Neural cell (in vitro differentiated cells): ENCODE measurements around the gene NAP1L2. TPM values are rescaled to one million over a fixed set of nuclear protein-coding genes. Genes with fewer than 3 reads are reported as not detected.

Source experiments
- H2AFZ ChIP-seq: fragments of 200-600, 300-800 bp; sonication (generic), shearing (Covaris generic); 2 replicates; pipeline ENCODE4 v1.6.0; 2014; ENCODE audit warnings: low read depth, mild to moderate bottlenecking, antibody characterized with exemption, low read length, moderate library complexity
- H3F3A ChIP-seq: fragments of 200-600 bp; shearing (Covaris generic); 2 replicates; pipeline ENCODE4 v1.6.1; 2016; ENCODE audit warnings: mild to moderate bottlenecking, moderate library complexity, mixed read lengths, antibody characterized with exemption, low read length; ENCODE audit not compliant: insufficient read depth, poor library complexity, severe bottlenecking
- H3K27ac ChIP-seq: fragments of 200-600, 300-800 bp; sonication (generic), shearing (Covaris generic); 2 replicates; pipeline ENCODE4 v1.5.1; 2014; ENCODE audit warnings: mild to moderate bottlenecking, low read length, moderate library complexity
- H3K27me3 ChIP-seq: fragments of 300-800, 200-600 bp; sonication (generic), shearing (Covaris generic); 2 replicates; pipeline ENCODE4 v1.6.0; 2014; ENCODE audit warnings: mild to moderate bottlenecking, low read depth, low read length, moderate library complexity; ENCODE audit not compliant: insufficient read depth
- H3K36me3 ChIP-seq: fragments of 300-800, 200-600 bp; sonication (generic), shearing (Covaris generic); 2 replicates; pipeline ENCODE4 v1.5.1; 2014; ENCODE audit warnings: mild to moderate bottlenecking, antibody characterized with exemption, low read length, moderate library complexity; ENCODE audit not compliant: insufficient read depth
- H3K4me2 ChIP-seq: fragments of 300-800, 200-600 bp; sonication (generic), shearing (Covaris generic); 2 replicates; pipeline ENCODE4 v1.6.0; 2014; ENCODE audit warnings: mild to moderate bottlenecking, low read length
- H3K4me3 ChIP-seq: fragments of 300-800, 200-600 bp; sonication (generic), shearing (Covaris generic); 2 replicates; pipeline ENCODE4 v1.5.1; 2014; ENCODE audit warnings: mild to moderate bottlenecking, low read length, moderate library complexity
- H3K79me2 ChIP-seq: fragments of 200-600 bp; shearing (Covaris generic); replicated peaks from 2 replicates; pipeline ENCODE4 v1.6.0; 2014; ENCODE audit warnings: mild to moderate bottlenecking, low read length, moderate library complexity; ENCODE audit not compliant: insufficient read depth
- H3K9ac ChIP-seq: fragments of 300-800, 200-600 bp; sonication (generic), shearing (Covaris generic); 2 replicates; pipeline ENCODE4 v1.6.1; 2016; ENCODE audit warnings: mild to moderate bottlenecking, low read length, mixed read lengths
- H3K9me2 ChIP-seq: fragments of 200-600 bp; shearing (Covaris generic); 2 replicates; pipeline ENCODE4 v1.6.1; 2016; ENCODE audit warnings: mild to moderate bottlenecking, low read length, mixed read lengths; ENCODE audit not compliant: insufficient read depth
- H3K9me3 ChIP-seq: fragments of 200-600, 300-800 bp; sonication (generic), shearing (Covaris generic); 2 replicates; pipeline ENCODE4 v1.6.1; 2016; ENCODE audit warnings: mild to moderate bottlenecking, mixed run types, low read length, moderate library complexity, mixed read lengths
- H4K20me1 ChIP-seq: fragments of 200-600 bp; shearing (Covaris generic); 2 replicates; pipeline ENCODE4 v1.6.1; 2016; ENCODE audit warnings: mild to moderate bottlenecking, mixed run types; ENCODE audit not compliant: insufficient read depth
- EP300 ChIP-seq: fragments of 450-650 bp; conservative IDR thresholded peaks from 2 replicates; pipeline ENCODE4 v1.6.1; 2014; ENCODE audit warnings: antibody characterized with exemption, mild to moderate bottlenecking, moderate library complexity; ENCODE audit not compliant: poor library complexity, severe bottlenecking
- EZH2 ChIP-seq: fragments of 200-600, 300-800 bp; shearing (Covaris generic), sonication (generic); IDR thresholded peaks from 2 replicates; pipeline ENCODE4 v1.6.1; 2014; ENCODE audit warnings: antibody characterized with exemption, low read length, borderline replicate concordance, mild to moderate bottlenecking; ENCODE audit not compliant: insufficient read depth, poor library complexity, severe bottlenecking
- MXI1 ChIP-seq: fragments of 450-650 bp; conservative IDR thresholded peaks from 2 replicates; pipeline ENCODE4 v1.6.1; 2014; ENCODE audit warnings: antibody characterized with exemption, mild to moderate bottlenecking; ENCODE audit not compliant: poor library complexity, severe bottlenecking
- POLR2AphosphoS5 ChIP-seq: IDR thresholded peaks from 2 replicates; pipeline ENCODE4 v1.6.1; 2012
- RAD21 ChIP-seq: fragments of 450-650 bp; conservative IDR thresholded peaks from 2 replicates; pipeline ENCODE4 v1.6.1; 2014; ENCODE audit warnings: antibody characterized with exemption, mild to moderate bottlenecking, moderate library complexity
- REST ChIP-seq: IDR thresholded peaks from 2 replicates; pipeline ENCODE4 v1.6.1; 2012; ENCODE audit warnings: borderline replicate concordance
- SMC3 ChIP-seq: fragments of 450-650 bp; conservative IDR thresholded peaks from 2 replicates; pipeline ENCODE4 v1.6.1; 2014; ENCODE audit warnings: antibody characterized with exemption, mild to moderate bottlenecking, moderate library complexity; ENCODE audit not compliant: poor library complexity
- TAF1 ChIP-seq: IDR thresholded peaks from 2 replicates; pipeline ENCODE4 v1.6.1; 2012; ENCODE audit warnings: low read depth
- polyA plus RNA-seq: library from polyadenylated mRNA; depleted of rRNA; stranded (reverse); fragments of >200 nt; gene quantifications from 2 replicates; pipeline ENCODE4 v1.2.3, GENCODE V29; 2014
- TF ChIP-seq, protein P1 (sequence below): fragments of 450-650 bp; IDR thresholded peaks from 2 replicates; pipeline ENCODE4 v1.5.1; 2014; ENCODE audit warnings: antibody characterized with exemption, mild to moderate bottlenecking, moderate library complexity; ENCODE audit not compliant: poor library complexity, severe bottlenecking

The NAP1L2 gene
- polyA plus RNA-seq, 1 donor from 2014 or later = 62.9 TPM

DNA sequence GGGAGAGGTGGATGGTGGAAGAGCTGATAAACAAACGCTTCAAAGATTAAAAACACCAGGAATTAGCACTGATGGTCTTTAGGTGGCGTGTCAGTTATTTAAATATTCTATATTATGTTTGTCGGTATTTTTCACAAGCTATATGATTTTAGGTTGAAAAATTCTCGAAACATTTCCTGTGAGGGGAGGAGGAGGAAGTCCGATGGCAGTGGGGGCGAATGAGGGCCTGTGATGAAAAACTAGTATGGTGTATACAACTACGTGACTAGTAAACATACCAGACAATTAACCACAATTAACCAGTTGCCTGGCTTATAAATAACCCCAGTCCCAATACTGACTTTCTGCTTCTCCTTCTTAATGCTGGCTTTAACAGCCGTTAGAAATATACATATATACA, 595 bp upstream of the NAP1L2 start:
- no peaks in the 10 kb centered on the region for H3K9me3 ChIP-seq
- H3K27me3 ChIP-seq = no peaks in the 10 kb centered on the region
- peaks cover 8% of the 10 kb centered on the region for H3K79me2 ChIP-seq
- no peaks in the 10 kb centered on the region for H3K36me3 ChIP-seq
- no peaks in the 10 kb centered on the region for H3K9me2 ChIP-seq
- peak overlapping the region; percentile 86 for H3K27ac ChIP-seq
- TF ChIP-seq MXI1 = no peak
- no peak for TF ChIP-seq POLR2AphosphoS5
- TF ChIP-seq SMC3 = no peak
- TF ChIP-seq EP300 = no peak
- TF ChIP-seq RAD21 = no peak
- no peak for TF ChIP-seq TAF1
- TF ChIP-seq, protein P1, sequence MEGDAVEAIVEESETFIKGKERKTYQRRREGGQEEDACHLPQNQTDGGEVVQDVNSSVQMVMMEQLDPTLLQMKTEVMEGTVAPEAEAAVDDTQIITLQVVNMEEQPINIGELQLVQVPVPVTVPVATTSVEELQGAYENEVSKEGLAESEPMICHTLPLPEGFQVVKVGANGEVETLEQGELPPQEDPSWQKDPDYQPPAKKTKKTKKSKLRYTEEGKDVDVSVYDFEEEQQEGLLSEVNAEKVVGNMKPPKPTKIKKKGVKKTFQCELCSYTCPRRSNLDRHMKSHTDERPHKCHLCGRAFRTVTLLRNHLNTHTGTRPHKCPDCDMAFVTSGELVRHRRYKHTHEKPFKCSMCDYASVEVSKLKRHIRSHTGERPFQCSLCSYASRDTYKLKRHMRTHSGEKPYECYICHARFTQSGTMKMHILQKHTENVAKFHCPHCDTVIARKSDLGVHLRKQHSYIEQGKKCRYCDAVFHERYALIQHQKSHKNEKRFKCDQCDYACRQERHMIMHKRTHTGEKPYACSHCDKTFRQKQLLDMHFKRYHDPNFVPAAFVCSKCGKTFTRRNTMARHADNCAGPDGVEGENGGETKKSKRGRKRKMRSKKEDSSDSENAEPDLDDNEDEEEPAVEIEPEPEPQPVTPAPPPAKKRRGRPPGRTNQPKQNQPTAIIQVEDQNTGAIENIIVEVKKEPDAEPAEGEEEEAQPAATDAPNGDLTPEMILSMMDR = no peak
- TF ChIP-seq EZH2 = no peak
- TF ChIP-seq REST = no peak
- H2AFZ ChIP-seq = peak overlapping the region; percentile 45
- peak overlapping the region; percentile 14 for H3K4me2 ChIP-seq
- H3K4me3 ChIP-seq = peak overlapping the region; percentile 80
- no peaks in the 10 kb centered on the region for H3F3A ChIP-seq
- H4K20me1 ChIP-seq = no peaks in the 10 kb centered on the region
- peak overlapping the region; percentile 81 for H3K9ac ChIP-seq

- no peaks in the 10 kb centered on the region for H3K9me2 ChIP-seq
- peak overlapping the region; percentile 86 for H3K27ac ChIP-seq
- H3K4me2 ChIP-seq = peak overlapping the region; percentile 25
- TF ChIP-seq REST (no peak), TAF1 (no peak), SMC3 (no peak), MXI1 (no peak), EZH2 (no peak), POLR2AphosphoS5 (no peak), RAD21 (no peak), EP300 (no peak)
- TF ChIP-seq, protein P1 = no peak
- no peaks in the 10 kb centered on the region for H3K9me3 ChIP-seq
- H3K9ac ChIP-seq = peak overlapping the region; percentile 81
- H3K4me3 ChIP-seq = peak overlapping the region; percentile 80
- H3K27me3 ChIP-seq = no peaks in the 10 kb centered on the region
- peaks cover 8% of the 10 kb centered on the region for H3K79me2 ChIP-seq
- no peaks in the 10 kb centered on the region for H4K20me1 ChIP-seq
- no peaks in the 10 kb centered on the region for H3K36me3 ChIP-seq
- H3F3A ChIP-seq = no peaks in the 10 kb centered on the region
- H2AFZ ChIP-seq = no peak overlapping the region
Observed at GRCh38 chrX:73213734-73214425, 771 bp downstream of the NAP1L2 start.
